Endothelial cell (in vitro differentiated cells): ENCODE results near the gene MYO1E. TPM values are rescaled to one million over a fixed set of nuclear protein-coding genes. Genes with fewer than 3 reads are reported as not detected.
"Not testable (repeated sequence)": the region's sequence is repeated elsewhere in the genome, so short reads cannot be mapped to it uniquely, and the experiment has no call there.

Experiments used
- DNase-seq: peaks from one replicate; pipeline ENCODE4 v3.0.0; 2021; ENCODE audit warnings: low spot score
- H3K27ac Mint-ChIP-seq: one replicate; pipeline ENCODE4 v1.8.0; 2021; ENCODE audit warnings: mixed read lengths, inconsistent platforms; ENCODE audit not compliant: unreplicated experiment
- H3K27me3 Mint-ChIP-seq: one replicate; pipeline ENCODE4 v1.8.0; 2021; ENCODE audit warnings: mild to moderate bottlenecking, moderate library complexity, mixed read lengths, inconsistent platforms; ENCODE audit not compliant: unreplicated experiment
- H3K36me3 Mint-ChIP-seq: one replicate; pipeline ENCODE4 v1.8.0; 2021; ENCODE audit warnings: mild to moderate bottlenecking, low read depth, mixed read lengths, inconsistent platforms; ENCODE audit not compliant: unreplicated experiment
- H3K4me1 Mint-ChIP-seq: one replicate; pipeline ENCODE4 v1.8.0; 2021; ENCODE audit warnings: mild to moderate bottlenecking, mixed read lengths, inconsistent platforms; ENCODE audit not compliant: unreplicated experiment
- H3K4me3 Mint-ChIP-seq: one replicate; pipeline ENCODE4 v1.8.0; 2021; ENCODE audit warnings: mild to moderate bottlenecking, mixed read lengths, inconsistent platforms; ENCODE audit not compliant: unreplicated experiment
- H3K9me3 Mint-ChIP-seq: one replicate; pipeline ENCODE4 v1.8.0; 2021; ENCODE audit warnings: mixed read lengths, inconsistent platforms; ENCODE audit not compliant: unreplicated experiment
- total RNA-seq: library from RNA; stranded (reverse); fragmentation: NEBNext Ultra II Directional; extraction: Animal tissue kit (Norgen Biotek cat#: 25700); gene quantifications from one replicate; pipeline ENCODE4 v1.2.1, GENCODE V29; 2021; ENCODE audit not compliant: unreplicated experiment
- TF ChIP-seq, protein P1 (sequence below): fragments of 200-600 bp; sonication (generic); IDR thresholded peaks from one replicate; pipeline ENCODE4 v1.5.0; 2021; ENCODE audit warnings: antibody characterized with exemption; ENCODE audit not compliant: unreplicated experiment

MYO1E gene
- total RNA-seq, 1 donor from 2014 or later = 146 TPM

DNA sequence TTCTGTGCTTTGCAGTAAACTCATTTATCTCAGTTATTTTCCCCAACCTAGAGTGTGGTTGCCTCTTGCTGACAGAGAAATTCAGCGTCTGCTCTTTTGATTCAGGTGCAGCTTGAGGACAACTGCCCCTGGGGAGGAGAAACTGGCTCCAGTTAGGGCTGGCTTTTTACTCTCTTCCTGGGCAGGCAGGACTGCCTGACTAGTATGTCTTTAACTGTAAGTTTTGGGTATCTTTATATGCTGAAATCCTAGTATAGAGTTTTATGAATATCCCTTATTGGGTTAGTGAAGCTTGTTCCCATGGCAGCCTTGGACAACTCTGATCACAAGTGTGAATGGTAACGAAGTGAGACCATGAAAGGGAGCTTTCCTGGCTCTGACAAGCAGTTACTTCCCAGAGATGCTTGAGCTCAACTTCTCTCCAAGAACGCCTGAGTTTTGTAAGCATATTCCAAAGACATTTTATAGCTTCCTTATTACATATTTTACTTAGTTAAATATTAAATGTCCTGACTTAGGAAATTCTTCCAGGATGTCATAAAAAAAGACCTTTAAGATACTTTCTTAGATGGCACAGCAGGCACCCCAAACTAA, 240.6 kb downstream of the MYO1E start:
- Mint-ChIP-seq H3K27me3 (peaks cover 3% of the 10 kb centered on the region), H3K36me3 (peaks cover 60% of the 10 kb centered on the region), H3K4me1 (no peaks in the 10 kb centered on the region), H3K9me3 (no peaks in the 10 kb centered on the region), H3K4me3 (peak overlapping the region; percentile 47), H3K27ac (no peak overlapping the region)
- TF ChIP-seq, protein P1, sequence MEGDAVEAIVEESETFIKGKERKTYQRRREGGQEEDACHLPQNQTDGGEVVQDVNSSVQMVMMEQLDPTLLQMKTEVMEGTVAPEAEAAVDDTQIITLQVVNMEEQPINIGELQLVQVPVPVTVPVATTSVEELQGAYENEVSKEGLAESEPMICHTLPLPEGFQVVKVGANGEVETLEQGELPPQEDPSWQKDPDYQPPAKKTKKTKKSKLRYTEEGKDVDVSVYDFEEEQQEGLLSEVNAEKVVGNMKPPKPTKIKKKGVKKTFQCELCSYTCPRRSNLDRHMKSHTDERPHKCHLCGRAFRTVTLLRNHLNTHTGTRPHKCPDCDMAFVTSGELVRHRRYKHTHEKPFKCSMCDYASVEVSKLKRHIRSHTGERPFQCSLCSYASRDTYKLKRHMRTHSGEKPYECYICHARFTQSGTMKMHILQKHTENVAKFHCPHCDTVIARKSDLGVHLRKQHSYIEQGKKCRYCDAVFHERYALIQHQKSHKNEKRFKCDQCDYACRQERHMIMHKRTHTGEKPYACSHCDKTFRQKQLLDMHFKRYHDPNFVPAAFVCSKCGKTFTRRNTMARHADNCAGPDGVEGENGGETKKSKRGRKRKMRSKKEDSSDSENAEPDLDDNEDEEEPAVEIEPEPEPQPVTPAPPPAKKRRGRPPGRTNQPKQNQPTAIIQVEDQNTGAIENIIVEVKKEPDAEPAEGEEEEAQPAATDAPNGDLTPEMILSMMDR = no peak
- no peak for DNase-seq

GRCh38 chr15:59131456-59131855, 241.2 kb downstream of the MYO1E start:
- no peaks in the 10 kb centered on the region for H3K9me3 Mint-ChIP-seq
- peak overlapping the region; percentile 47 for H3K4me3 Mint-ChIP-seq
- H3K27me3 Mint-ChIP-seq = peaks cover 3% of the 10 kb centered on the region
- no peak overlapping the region for H3K27ac Mint-ChIP-seq
- TF ChIP-seq, protein P1 = no peak
- no peaks in the 10 kb centered on the region for H3K4me1 Mint-ChIP-seq
- H3K36me3 Mint-ChIP-seq = peaks cover 63% of the 10 kb centered on the region
- DNase-seq = no peak

DNA sequence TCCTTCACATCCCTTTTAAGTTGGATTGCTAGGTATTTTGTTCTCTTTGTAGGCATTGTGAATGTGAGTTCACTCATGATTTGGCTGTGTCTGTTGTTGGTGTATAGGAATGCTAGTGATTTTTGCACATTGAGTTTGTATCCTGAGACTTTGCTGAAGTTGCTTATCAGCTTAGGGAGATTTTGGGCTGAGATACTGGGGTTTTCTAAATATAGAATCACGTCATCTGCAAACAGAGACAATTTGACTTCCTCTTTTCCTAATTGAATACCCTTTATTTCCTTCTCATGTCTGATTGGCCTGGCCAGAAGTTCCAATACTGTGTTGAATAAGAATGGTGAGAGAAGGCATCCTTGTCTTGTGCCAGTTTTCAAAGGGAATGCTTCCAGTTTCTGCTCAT, 245.4 kb downstream of the MYO1E start:
- H3K36me3 Mint-ChIP-seq = peaks cover 47% of the 10 kb centered on the region
- not testable (repeated sequence) for H3K4me1 Mint-ChIP-seq

DNA sequence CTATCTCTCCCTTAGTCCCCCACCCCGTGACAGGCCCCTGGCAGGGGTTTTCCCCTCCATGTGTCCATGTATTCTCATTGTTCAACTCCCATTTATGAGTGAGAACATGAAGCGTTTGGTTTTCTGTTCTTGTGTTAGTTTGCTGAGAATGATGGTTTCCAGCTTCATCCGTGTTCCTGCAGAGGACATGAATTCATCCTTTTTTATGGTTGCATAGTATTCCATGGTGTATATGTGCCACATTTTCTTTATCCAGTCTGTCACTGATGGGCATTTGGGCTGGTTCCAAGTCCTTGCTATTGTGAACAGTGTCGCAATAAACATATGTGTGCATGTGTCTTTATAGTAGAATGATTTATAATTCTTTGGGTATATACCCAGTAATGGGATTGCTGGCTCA, 247.0 kb downstream of the MYO1E start:
- H3K4me3 Mint-ChIP-seq, H3K4me1 Mint-ChIP-seq, H3K9me3 Mint-ChIP-seq, H3K27ac Mint-ChIP-seq, DNase-seq, H3K27me3 Mint-ChIP-seq: not testable (repeated sequence)
- H3K36me3 Mint-ChIP-seq = peaks cover 36% of the 10 kb centered on the region

More for the DNA sequence above, 245.4 kb downstream of the MYO1E start:
- not testable (repeated sequence) for H3K9me3 Mint-ChIP-seq, H3K27me3 Mint-ChIP-seq, H3K4me3 Mint-ChIP-seq, DNase-seq, H3K27ac Mint-ChIP-seq

DNA sequence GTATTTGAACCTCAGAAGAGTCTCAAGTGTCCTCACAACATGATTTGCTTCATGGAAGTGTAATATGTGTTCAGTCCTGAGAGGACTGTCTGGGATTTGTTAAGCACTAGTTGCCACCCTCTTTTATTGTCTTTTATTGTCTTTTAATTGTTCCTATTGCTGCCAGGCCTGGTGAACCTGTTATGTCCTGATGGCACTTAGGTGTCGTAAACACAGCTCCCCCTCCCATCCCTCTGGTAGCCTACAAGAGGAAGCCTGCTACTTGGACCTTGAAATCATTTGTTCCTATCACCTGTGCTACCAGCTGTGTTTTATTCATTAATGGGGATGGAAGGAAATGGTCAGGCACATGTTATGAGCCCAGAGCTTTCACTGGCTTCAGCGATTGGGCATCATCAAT, 248.4 kb downstream of the MYO1E start:
- Mint-ChIP-seq H3K4me3 (no peak overlapping the region), H3K4me1 (no peaks in the 10 kb centered on the region), H3K27ac (no peak overlapping the region), H3K27me3 (peaks cover 4% of the 10 kb centered on the region), H3K36me3 (peaks cover 23% of the 10 kb centered on the region), H3K9me3 (no peaks in the 10 kb centered on the region)
- DNase-seq = no peak
- TF ChIP-seq, protein P1 = no peak

DNA sequence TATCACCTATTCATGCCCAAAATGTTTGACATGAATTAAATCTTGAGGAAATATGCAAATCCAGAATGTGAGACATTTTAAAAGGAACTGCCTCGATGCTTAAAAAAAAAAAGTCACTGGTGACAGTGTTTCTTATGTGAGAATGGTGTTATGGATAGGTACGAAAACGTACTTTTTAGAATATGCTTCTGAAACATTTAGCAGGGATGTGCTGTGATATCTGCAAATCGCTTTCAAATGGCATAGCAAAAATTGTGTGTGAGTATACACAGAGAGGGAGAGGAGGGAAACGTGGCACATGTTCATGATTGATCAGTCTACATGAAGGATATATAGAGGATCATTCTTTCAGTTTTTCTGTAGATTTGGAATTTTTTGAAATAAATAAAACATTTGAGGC, 251.7 kb downstream of the MYO1E start:
- H3K4me3 Mint-ChIP-seq = no peak overlapping the region
- TF ChIP-seq, protein P1 = no peak
- no peak for DNase-seq
- H3K4me1 Mint-ChIP-seq = no peaks in the 10 kb centered on the region
- H3K36me3 Mint-ChIP-seq = peaks cover 5% of the 10 kb centered on the region
- H3K9me3 Mint-ChIP-seq = no peaks in the 10 kb centered on the region
- H3K27me3 Mint-ChIP-seq = peaks cover 2% of the 10 kb centered on the region
- H3K27ac Mint-ChIP-seq = no peak overlapping the region
